ENCODE measurements around the gene NF1. TPM values are rescaled to one million over a fixed set of nuclear protein-coding genes. Genes with fewer than 3 reads are reported as not detected.

The NF1 gene
- total RNA-seq, 1 donor from 2014 or later = 69.9 TPM

DNA sequence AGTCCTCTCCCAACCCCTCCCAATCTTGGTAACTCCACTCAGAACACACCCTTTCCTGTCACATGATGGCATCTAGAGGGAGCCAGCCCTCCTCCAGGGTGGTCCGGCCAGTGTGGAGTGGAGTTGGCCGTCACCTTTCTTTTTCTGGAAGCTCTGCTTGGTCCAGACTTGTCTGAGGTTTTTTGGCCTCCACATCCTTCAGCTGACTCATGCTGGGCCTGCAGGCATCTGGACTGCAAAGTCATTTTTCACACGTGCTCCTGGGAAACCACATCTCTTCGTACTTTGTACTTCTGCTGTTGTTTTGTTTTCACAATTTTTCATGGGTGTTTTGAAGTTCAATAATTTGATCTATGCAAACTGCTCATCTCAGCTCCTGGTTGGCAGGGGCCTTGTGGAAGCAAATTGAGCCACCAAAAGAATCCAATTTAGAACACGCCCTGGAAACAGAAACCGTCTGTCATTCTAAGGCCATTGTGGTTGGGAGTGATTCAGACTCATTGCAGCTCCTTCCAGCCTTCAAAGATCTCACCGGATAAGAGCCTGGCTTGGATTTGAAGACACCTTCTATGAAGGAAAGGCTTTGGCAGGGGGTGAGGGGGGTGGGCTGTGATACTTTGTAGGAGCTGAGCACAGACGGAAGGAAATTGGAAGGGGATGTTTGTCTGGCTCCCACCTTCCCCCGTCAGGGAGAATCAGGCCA, 42.4 kb upstream of the NF1 start:
- Mint-ChIP-seq H3K9me3 (peaks cover 10% of the 10 kb centered on the region), H3K4me3 (no peak overlapping the region), H3K36me3 (peaks cover 5% of the 10 kb centered on the region), H3K27ac (peak overlapping the region; percentile 77), H3K27me3 (no peaks in the 10 kb centered on the region), H3K4me1 (ENCODE audit: unreplicated experiment) (peaks cover 6% of the 10 kb centered on the region)
- TF ChIP-seq, protein P1, sequence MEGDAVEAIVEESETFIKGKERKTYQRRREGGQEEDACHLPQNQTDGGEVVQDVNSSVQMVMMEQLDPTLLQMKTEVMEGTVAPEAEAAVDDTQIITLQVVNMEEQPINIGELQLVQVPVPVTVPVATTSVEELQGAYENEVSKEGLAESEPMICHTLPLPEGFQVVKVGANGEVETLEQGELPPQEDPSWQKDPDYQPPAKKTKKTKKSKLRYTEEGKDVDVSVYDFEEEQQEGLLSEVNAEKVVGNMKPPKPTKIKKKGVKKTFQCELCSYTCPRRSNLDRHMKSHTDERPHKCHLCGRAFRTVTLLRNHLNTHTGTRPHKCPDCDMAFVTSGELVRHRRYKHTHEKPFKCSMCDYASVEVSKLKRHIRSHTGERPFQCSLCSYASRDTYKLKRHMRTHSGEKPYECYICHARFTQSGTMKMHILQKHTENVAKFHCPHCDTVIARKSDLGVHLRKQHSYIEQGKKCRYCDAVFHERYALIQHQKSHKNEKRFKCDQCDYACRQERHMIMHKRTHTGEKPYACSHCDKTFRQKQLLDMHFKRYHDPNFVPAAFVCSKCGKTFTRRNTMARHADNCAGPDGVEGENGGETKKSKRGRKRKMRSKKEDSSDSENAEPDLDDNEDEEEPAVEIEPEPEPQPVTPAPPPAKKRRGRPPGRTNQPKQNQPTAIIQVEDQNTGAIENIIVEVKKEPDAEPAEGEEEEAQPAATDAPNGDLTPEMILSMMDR (conservative IDR thresholded peaks at IDR 0.05) = no peak
- no peak for DNase-seq (ENCODE audit: extremely low spot score, unreplicated experiment)

DNA sequence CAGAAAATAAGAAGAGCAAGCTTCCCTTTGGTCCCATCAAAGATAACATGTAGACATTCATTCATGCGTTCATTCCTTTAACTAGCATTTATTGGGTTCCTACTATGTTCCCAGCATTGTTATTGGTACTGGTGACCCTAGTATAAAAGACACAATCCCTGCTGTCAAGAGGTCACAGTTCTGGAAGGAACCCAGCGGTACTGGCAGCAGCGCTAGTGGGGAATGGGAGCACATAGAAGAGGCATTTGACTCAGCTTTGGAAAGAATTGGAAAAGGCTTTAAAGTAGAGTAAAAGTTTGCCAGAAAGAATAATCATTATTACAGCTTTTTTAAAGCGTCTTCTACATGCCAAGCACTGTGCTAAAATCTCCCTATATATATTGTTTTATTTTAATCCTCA, 41.7 kb upstream of the NF1 start:
- no peaks in the 10 kb centered on the region for H3K27me3 Mint-ChIP-seq
- H3K9me3 Mint-ChIP-seq = peaks cover 10% of the 10 kb centered on the region
- H3K4me1 Mint-ChIP-seq (ENCODE audit: unreplicated experiment) = peaks cover 6% of the 10 kb centered on the region
- H3K36me3 Mint-ChIP-seq = peaks cover 5% of the 10 kb centered on the region
- H3K27ac Mint-ChIP-seq = peak overlapping the region; percentile 77
- no peak overlapping the region for H3K4me3 Mint-ChIP-seq
- TF ChIP-seq, protein P1 (conservative IDR thresholded peaks at IDR 0.05) = no peak
- no peak for DNase-seq (ENCODE audit: extremely low spot score, unreplicated experiment)

DNA sequence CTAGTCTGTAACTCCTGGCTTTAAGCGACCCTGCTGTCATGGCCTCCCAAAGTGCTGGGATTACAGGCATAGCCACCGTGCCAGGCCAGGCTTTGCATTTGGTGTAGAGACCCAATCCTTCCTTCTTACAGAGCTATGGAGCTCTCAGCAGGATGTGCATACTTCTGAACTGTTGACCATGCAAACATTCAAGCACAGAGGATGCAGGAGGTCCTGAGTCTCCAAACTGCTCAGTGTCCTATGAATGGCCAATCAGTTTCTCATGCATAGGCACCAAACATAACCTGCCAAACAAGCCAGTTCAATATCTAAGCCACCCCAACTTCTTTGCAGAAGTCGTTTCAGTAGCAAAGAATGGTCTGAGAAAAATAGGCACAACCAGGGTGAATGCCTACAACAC, 40.0 kb upstream of the NF1 start:
- H3K4me3 Mint-ChIP-seq = no peak overlapping the region
- no peak overlapping the region for H3K27ac Mint-ChIP-seq
- peaks cover 5% of the 10 kb centered on the region for H3K36me3 Mint-ChIP-seq
- peaks cover 10% of the 10 kb centered on the region for H3K9me3 Mint-ChIP-seq
- DNase-seq (ENCODE audit: extremely low spot score, unreplicated experiment) = no peak
- peaks cover 6% of the 10 kb centered on the region for H3K4me1 Mint-ChIP-seq (ENCODE audit: unreplicated experiment)
- TF ChIP-seq, protein P1 (conservative IDR thresholded peaks at IDR 0.05) = no peak
- no peaks in the 10 kb centered on the region for H3K27me3 Mint-ChIP-seq

DNA sequence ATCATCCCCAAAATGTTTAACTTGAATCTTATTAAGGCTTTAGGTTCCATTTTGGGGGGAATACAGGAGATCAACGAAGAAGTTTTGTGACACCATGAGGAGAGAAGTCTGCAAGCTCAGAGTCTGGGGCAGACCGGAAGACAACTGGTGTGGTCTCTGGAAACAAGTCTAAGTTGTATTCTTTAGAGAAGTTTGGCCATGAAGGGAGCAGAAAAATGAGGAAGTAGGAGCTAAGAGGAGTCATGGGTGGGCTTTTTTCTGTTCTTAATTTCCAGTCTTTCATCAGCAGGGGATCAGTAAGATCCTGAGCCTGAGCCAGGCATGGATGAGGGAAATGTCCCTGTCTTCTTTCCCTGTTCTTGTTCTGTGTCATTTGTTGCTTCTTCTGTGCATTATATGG, 35.8 kb upstream of the NF1 start:
- TF ChIP-seq, protein P1 (conservative IDR thresholded peaks at IDR 0.05) = no peak
- no peaks in the 10 kb centered on the region for H3K36me3 Mint-ChIP-seq
- no peaks in the 10 kb centered on the region for H3K27me3 Mint-ChIP-seq
- no peak overlapping the region for H3K4me3 Mint-ChIP-seq
- no peak overlapping the region for H3K27ac Mint-ChIP-seq
- DNase-seq (ENCODE audit: extremely low spot score, unreplicated experiment) = no peak
- H3K4me1 Mint-ChIP-seq (ENCODE audit: unreplicated experiment) = peaks cover 5% of the 10 kb centered on the region
- no peaks in the 10 kb centered on the region for H3K9me3 Mint-ChIP-seq

DNA sequence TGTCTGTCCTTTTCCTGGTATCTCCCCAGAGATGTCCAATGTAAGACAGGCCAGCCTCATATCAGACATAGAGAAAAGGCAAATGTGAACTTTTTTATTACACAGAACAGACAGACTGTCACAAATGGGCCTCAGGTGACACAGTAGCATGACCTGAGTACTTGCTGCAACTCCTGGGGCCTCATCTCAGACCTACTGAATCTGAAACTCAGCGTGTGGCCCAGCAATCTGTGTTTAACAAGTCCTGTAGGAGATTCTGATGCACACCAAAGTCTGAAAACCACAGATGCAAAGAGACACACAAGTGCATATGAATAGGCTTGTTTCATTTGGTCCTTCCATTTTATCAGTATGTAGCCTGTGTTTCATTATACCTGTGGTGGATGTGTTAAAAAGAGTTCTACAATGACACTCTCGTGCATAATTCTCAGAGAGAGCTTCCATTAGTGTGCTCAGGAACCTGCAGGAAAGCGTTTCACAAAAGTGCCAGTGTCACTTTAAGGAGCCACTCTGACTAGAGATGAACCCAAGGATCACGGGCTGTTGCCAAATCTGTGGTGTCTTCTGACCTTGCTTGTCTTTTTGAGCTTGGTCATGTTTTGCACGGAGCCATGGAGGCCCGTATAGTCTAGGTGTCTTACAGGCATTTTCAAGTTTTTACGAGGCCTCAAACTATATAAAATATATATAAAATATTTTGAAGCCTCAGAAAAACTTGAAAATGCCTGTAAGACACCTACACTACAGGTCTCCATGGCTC, 33.8 kb upstream of the NF1 start:
- DNase-seq (ENCODE audit: extremely low spot score, unreplicated experiment) = no peak
- H3K9me3 Mint-ChIP-seq = no peaks in the 10 kb centered on the region
- peaks cover 5% of the 10 kb centered on the region for H3K4me1 Mint-ChIP-seq (ENCODE audit: unreplicated experiment)
- H3K27me3 Mint-ChIP-seq = peaks cover 5% of the 10 kb centered on the region
- no peak overlapping the region for H3K4me3 Mint-ChIP-seq
- no peak overlapping the region for H3K27ac Mint-ChIP-seq
- H3K36me3 Mint-ChIP-seq = no peaks in the 10 kb centered on the region
- TF ChIP-seq, protein P1 (conservative IDR thresholded peaks at IDR 0.05) = no peak

Measured in type B pancreatic cell (in vitro differentiated cells).